ENCODE measurements around the gene C22orf39.

Gene C22orf39

DNA sequence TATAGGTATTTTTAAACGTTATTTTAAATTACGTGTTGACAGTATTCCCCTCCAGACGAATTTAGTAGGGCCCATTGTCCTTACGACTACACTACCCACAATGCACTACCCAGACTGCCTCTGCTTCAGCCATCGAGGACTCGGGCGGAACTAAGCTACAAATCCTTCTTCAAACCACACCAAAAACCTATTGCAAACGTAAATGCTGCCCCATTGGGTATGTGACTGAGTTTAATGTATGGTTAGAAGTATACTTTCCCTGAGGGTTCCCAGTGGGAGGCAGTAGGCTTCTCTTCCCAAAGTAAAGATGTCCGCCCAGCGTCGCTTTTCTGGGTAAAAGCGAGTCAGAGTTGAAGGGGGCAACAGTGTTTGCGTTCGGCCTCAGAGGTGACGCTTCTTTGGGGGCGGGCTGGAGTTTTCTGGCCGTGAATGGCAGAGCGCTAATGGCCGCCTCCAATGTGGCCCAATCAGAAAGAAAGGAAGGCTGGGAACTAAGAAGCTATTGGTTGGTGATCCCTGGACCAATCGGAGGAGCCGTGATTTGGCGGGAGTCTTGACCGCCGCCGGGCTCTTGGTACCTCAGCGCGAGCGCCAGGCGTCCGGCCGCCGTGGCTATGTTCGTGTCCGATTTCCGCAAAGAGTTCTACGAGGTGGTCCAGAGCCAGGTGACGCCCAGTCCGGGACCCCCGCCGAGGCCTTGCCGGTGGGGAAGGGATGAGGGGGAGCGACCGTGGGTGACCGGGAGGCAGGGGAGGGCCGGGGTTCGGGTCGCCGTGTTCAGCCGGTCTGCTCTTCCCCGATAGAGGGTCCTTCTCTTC, 32.1 kb upstream of the C22orf39 start, which contains the start of gene CDC45:
Gene CDC45 (plus strand): TSS at position 566 of the 818 bp plus-strand sequence. CDS start 49 bp downstream, at position 615.
- peaks cover 47% of the 10 kb centered on the region for H3K4me1 Mint-ChIP-seq
- H3K27ac Mint-ChIP-seq, result peak within 1 kb of the TSS; percentile 100
- DNase-seq (peak; percentile 93 to 96), ATAC-seq (peak; percentile 95)
- no peaks in the 10 kb centered on the region for H3K27me3 Mint-ChIP-seq
- peak within 1 kb of the TSS; percentile 98 to 99 for H3K4me3 Mint-ChIP-seq
- H3K9me3 Mint-ChIP-seq, result no peaks in the 10 kb centered on the region

DNA sequence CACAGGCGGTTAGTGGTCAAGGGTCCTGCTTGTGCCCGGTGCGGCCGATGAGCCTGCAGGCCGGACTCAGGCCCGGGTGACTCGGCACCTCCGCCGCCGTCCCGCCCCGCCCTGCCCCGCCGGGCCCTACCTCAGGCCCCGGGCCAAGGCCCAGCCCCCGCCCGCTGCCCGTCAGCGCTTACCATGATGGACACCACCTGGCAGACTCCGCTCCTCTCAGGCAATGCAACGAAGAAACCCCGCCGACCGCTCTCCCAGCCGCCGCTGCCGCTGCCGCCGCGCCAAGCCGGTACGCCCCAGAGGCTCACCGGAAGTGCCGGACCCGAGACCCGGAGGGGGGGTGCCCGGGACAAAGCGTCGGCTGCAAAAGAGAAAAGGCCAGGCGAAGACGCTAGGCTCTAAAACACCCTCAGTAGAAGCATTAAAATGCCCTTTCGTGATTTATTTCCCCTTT, 31.4 kb upstream of the C22orf39 start, which contains the start of gene UFD1:
Gene UFD1 (minus strand): TSS at position 293 of the 454 bp plus-strand sequence. CDS start 108 bp downstream, at position 185.
- Mint-ChIP-seq H3K27me3 (no peaks in the 10 kb centered on the region), H3K27ac (peak within 1 kb of the TSS; percentile 100), H3K4me1 (peaks cover 47% of the 10 kb centered on the region), H3K9me3 (no peaks in the 10 kb centered on the region), H3K4me3 (peak within 1 kb of the TSS; percentile 98 to 99)
- DNase-seq, result peak; percentile 86
- ATAC-seq, result peak; percentile 72

DNA sequence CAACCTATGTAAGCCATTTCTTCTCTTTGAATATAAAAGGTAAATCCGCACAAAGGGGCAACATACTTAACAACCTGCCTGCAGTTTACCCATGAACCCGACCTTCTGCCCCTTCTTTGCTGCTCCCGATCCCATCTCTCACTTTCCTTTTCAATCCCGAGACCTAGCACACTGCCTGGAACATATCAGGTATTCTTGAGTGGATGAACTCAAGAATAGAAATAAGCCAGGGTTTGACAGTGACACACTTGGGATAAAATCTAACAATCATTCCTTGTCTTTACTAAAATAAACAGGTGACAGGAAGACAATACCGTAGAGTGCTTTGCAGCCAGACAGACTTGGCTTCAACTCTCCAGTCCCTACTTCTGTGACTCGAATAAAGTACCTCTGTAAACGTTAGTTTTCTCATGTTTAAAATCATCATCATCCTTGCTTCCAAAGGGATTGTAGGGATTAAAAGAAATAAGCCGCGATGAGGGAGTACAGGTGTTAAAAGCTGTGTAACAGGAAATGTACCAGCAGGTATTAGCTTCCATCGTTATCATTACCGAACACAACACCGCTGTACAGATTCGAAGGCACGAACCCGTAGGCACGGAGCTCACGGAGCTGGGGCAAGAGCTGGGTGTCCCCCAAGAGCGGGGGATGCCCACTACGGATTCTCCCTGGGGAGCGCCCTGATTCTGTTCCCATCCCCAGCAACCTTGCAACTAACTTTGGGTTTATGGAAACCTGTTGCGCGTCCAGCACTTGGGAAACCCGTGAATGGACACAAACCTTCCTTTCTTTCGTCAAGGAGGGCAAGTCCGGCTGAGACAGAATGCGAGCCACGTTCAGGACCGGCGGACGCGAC, 30.8 kb upstream of the C22orf39 start:
- Mint-ChIP-seq H3K27me3 (no peaks in the 10 kb centered on the region), H3K4me1 (peaks cover 43% of the 10 kb centered on the region), H3K9me3 (no peaks in the 10 kb centered on the region), H3K4me3 (peak overlapping the region; percentile 98 to 99), H3K27ac (peak overlapping the region; percentile 83 to 95)
- DNase-seq (peak; percentile 17 to 26), ATAC-seq (no peak)

DNA sequence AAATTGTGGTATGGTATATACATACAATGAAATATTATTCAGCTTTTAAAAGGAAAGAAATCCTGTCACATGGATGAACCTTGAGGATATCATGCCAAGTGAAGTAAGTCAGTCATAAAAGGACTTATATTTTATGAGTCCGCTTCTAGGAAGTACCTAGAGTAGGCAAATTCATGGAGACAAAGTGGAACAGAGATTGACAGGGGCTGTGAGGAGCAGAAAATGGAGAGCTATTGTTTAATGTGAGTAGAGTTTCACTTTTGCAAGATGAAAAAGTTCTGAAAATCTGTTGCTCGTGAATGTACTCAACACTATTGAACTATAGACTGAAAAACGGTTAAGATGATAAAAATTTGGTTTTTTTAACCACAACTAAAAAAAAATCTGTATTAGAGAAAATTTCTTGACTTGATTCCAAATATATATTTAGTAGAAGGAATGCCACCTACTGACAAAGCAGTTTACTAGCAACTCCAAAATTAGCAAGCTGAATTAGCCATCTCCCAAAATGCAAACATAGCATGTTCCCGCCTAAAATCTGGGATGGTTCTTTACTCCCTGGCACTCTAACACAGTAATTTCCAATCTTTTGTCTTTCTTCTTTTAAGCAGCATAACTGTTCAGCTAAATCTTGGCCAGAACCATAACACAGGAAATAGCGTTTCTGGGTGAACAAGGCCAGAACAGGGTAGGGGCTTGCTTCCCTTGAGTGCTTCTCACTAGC, 30.0 kb upstream of the C22orf39 start:
- ATAC-seq (no peak), DNase-seq (no peak)
- H3K9me3 Mint-ChIP-seq, result no peaks in the 10 kb centered on the region
- peak overlapping the region; percentile 83 to 95 for H3K27ac Mint-ChIP-seq
- peaks cover 43% of the 10 kb centered on the region for H3K4me1 Mint-ChIP-seq
- H3K4me3 Mint-ChIP-seq, result peak overlapping the region; percentile 98 to 99
- H3K27me3 Mint-ChIP-seq, result no peaks in the 10 kb centered on the region

DNA sequence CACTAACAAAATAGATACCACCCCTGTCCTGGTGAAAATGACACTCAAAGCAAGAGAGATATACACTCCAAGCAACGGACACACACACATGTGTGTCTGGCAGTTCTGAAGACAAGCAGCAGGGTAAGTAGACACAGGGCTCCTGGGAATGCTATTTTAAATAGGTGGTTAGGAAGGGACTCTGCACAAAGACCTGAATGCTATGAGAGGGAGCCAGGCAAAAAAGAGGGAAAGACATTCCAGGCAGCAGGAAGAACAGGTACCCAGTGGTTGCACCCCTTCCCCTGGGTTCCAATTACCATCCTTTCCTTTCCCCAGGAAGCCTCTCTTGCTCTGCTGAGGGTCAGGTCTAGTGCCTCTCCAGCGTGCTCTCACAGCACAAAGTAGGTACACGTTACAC, 28.5 kb upstream of the C22orf39 start:
- H3K4me1 Mint-ChIP-seq, result peaks cover 42% of the 10 kb centered on the region
- ATAC-seq (no peak), DNase-seq (no peak)
- H3K9me3 Mint-ChIP-seq, result no peaks in the 10 kb centered on the region
- H3K27me3 Mint-ChIP-seq, result no peaks in the 10 kb centered on the region
- no peak overlapping the region for H3K27ac Mint-ChIP-seq
- H3K4me3 Mint-ChIP-seq, result no peak overlapping the region

DNA sequence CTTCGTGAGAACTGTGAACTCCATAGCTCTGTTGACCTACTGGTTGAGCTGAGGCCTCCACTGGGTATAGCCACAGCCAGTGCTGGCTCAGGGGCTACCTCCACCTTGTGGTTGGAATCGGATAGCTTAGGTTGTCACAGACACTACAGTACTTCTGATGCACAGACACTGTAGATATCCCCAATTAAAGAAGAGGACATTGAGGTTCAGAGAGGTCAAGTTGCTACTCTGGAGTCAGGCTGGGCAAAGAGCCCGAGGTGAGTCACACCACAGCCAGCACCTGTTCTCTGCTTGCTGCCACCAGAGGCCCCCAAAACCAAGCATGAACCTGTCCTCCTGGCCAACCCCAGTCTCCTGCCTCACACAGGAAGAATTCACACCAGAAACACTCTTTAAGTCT, 26.1 kb upstream of the C22orf39 start:
- Mint-ChIP-seq H3K9me3 (no peaks in the 10 kb centered on the region), H3K27me3 (no peaks in the 10 kb centered on the region), H3K4me3 (no peak overlapping the region), H3K4me1 (peaks cover 26% of the 10 kb centered on the region), H3K27ac (peak overlapping the region in 1 of 2 donors; percentile 74)
- ATAC-seq (no peak), DNase-seq (no peak)

DNA sequence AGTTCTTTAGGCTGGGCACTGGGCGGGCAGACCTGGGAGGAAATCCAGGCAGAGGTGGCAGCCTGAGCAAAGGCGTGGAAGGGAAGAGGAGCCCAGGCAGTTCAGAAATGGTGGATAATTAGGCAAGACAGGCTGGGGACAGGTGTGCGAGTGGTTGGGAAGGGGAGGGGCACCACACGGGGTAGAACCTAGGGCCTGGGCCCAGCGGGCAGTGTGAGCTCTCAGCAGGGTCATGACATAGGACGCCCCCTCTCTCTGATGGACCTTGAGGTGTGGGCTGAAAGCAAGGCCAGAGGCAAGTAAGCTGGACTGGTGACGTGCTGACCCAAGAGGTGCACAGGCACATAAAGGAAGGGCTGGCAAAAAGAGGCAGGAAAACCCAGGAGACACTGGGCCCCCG, 24.7 kb upstream of the C22orf39 start:
- Mint-ChIP-seq H3K27ac (peak overlapping the region in 1 of 2 donors; percentile 88), H3K4me3 (no peak overlapping the region), H3K4me1 (peaks cover 16% of the 10 kb centered on the region), H3K27me3 (no peaks in the 10 kb centered on the region), H3K9me3 (no peaks in the 10 kb centered on the region)
- no peak for ATAC-seq
- DNase-seq, result no peak

DNA sequence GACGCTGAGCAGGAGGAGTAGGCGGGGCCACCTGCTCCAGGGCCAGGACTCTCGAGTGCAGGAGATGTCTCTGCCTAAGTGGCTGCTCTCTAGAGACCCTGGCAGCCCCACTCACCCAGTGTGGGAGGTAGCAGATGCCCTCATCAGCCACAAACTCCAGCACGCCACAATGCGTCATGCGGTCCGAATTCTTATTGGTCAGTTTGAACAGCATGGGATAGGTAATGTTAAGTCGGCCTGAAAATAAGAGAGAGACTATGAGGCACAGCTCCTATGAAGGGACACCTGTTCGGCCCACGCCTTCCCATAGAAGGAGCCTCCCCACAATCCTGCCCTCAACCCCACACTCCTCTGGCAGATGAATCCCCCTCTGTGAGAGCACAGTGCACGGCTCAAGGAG, 24.1 kb upstream of the C22orf39 start:
- DNase-seq (no peak), ATAC-seq (no peak)
- no peak overlapping the region for H3K4me3 Mint-ChIP-seq
- no peaks in the 10 kb centered on the region for H3K27me3 Mint-ChIP-seq
- peaks cover 13% of the 10 kb centered on the region for H3K4me1 Mint-ChIP-seq
- no peaks in the 10 kb centered on the region for H3K9me3 Mint-ChIP-seq
- peak overlapping the region in 1 of 2 donors; percentile 88 for H3K27ac Mint-ChIP-seq

DNA sequence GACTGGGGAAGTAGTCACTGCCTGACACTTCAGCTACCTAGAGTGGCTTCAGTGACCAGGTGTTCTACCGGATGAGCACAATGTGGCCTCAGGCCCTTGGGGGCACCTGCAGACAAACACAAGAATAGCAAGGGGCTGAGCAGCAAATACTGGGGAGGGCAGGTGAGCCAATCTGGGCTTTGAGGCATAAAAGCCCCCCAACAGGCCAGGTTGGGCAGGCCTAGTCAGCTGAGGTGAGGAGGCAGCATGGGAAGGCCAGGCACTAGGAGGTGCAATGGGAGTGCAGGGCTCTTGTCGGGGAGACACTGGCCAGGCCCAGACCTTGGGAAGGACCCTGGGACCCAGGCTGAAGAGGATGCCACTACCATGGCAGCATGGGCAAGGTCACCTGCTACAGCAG, 22.5 kb upstream of the C22orf39 start:
- Mint-ChIP-seq H3K27me3 (no peaks in the 10 kb centered on the region), H3K4me1 (no peaks in the 10 kb centered on the region), H3K27ac (no peak overlapping the region), H3K4me3 (no peak overlapping the region), H3K9me3 (no peaks in the 10 kb centered on the region)
- ATAC-seq, result no peak
- no peak for DNase-seq

DNA sequence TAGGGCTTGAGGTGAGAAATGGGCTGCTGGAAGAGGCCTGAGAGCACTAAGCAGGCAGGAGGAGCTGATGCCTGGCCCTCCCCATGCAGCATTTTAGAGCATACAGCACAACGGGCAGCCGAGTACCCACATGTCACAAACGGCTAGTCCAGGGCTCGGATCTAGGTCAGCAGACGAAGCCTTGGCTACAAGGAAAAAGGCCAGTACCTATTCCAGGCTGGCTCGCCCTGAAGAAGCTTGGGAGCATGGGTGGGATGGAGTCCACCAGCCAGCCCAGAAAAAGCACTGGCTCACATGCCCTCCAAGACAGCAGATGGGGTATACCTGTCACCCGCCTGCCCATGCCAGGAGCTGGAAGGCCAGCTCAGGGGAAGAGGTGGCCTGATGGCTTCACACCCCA, 21.9 kb upstream of the C22orf39 start:
- DNase-seq (no peak), ATAC-seq (no peak)
- Mint-ChIP-seq H3K27me3 (no peaks in the 10 kb centered on the region), H3K9me3 (no peaks in the 10 kb centered on the region), H3K4me3 (no peak overlapping the region), H3K27ac (peak overlapping the region in 1 of 2 donors; percentile 73), H3K4me1 (no peaks in the 10 kb centered on the region)

DNA sequence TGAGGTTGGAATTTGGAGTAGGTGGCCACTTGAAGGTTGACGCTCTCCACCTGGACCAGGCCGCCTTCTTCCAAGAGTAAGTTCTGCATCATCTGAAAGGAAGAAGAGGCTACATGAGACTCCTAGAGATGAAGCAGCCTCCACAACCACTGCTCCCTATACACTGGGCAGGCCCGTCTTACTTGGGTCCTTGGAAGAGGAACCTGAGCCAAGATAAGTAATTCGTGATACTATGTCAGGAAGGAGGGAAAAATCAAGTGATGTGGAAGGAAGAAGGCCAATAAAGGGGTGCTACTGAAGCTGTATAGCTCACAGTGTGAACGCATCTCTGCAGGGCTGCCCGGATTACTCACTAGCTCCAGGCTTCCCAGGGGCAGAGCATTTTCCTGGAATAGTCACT, 20.4 kb upstream of the C22orf39 start:
- Mint-ChIP-seq H3K27ac (no peak overlapping the region), H3K4me3 (no peak overlapping the region), H3K4me1 (no peaks in the 10 kb centered on the region), H3K9me3 (no peaks in the 10 kb centered on the region), H3K27me3 (no peaks in the 10 kb centered on the region)
- DNase-seq (no peak), ATAC-seq (no peak)

DNA sequence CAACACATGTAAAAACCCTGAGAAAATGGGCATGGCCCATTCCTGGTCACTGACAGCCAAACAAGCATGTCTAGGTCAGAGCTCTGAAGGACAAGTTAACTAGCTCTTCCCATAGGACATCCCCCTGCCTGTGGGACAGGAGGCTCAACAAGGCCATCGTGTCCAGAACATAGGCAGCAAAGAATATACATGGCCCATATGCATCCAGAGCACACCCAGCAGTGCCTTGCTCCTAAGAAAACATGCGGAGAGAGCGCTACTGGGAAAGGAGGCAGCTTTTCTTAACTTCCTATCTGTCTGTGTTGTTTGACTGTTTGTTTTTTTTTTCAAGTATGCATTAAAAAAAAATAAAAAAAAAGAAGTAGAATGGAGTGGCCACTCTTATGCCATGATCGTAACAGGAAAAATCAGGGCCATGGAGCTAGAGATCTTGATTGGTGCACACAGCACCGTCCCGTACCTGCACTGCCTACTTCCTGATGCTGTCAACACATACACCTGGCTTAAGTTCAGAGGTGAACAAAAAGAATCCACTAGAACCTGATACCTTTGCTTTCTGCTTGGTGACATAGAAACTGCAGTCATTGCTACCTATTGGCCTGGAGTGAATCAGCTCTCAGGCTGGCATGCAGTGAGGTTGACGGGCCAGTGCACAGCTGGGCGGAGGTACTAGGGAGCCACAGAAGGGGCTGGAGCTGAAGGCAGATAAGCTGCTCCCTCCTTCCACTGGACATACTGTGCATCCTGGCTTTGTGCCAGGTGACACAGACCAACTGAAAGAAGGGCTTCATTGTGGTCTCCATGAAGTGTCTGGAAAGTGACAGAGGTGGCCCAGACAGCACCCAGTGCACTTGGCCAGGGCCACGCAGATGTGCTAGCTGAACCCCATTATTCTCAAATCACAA, 19.6 kb upstream of the C22orf39 start:
- H3K4me3 Mint-ChIP-seq, result no peak overlapping the region
- H3K9me3 Mint-ChIP-seq, result no peaks in the 10 kb centered on the region
- H3K4me1 Mint-ChIP-seq, result no peaks in the 10 kb centered on the region
- no peak for ATAC-seq
- no peaks in the 10 kb centered on the region for H3K27me3 Mint-ChIP-seq
- no peak overlapping the region for H3K27ac Mint-ChIP-seq
- DNase-seq, result no peak

DNA sequence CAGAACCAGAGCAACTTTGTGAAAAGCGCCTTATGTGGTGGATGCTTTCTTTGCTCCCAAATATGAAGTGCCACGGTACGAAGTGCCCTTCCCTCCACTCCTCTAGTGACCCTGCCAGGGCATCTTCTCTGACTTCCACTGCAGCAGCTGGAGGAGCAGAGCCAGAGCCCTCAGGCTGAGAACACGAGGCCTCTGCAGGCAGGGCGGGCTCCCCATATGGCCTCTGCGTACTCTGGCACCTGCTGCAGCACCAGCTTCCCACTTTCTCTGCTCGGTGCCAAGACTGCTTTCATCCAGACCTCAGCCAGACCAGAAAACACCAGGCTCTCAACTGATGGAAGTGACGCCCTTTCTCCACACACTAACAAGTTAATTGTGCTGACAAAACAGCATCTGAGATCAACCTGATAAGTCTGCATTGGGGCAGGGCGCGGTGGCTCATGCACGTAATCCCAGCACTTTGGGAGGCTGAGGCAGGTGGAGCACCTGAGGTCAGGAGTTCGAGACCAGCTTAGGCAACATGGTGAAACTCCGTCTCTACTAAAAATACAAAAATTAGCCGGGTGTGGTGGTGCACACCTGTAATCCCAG, 18.7 kb upstream of the C22orf39 start:
- ATAC-seq (no peak), DNase-seq (no peak)
- Mint-ChIP-seq H3K9me3 (no peaks in the 10 kb centered on the region), H3K27ac (peak overlapping the region in 1 of 2 donors; percentile 38), H3K27me3 (no peaks in the 10 kb centered on the region), H3K4me3 (no peak overlapping the region), H3K4me1 (no peaks in the 10 kb centered on the region)

DNA sequence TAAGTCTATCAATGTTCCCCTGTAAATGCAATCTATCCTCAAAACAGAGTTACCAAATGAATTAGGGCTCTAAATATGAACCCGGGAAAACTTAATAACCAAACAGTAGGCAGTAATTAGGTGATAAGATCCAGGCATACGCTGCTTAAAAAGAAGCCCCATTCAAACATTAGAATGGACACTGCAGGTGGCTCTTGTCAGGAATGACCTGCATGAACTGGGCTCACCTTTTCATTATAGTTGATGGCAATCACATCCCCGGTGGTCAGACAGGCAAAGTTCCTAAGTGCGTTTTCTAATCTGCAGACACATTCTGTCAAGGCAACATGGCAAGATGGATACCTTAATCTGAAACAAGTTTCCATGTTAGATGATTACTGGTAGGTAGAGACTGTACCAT, 17.5 kb upstream of the C22orf39 start:
- no peaks in the 10 kb centered on the region for H3K27me3 Mint-ChIP-seq
- DNase-seq, result no peak
- H3K9me3 Mint-ChIP-seq, result no peaks in the 10 kb centered on the region
- ATAC-seq, result no peak
- no peak overlapping the region for H3K4me3 Mint-ChIP-seq
- no peaks in the 10 kb centered on the region for H3K4me1 Mint-ChIP-seq
- H3K27ac Mint-ChIP-seq, result no peak overlapping the region

All from stimulated activated naive CD8-positive, alpha-beta T cell treated with anti-CD3 and anti-CD28 coated beads, Interleukin-15, amount 100 ng/mL, for 72 hours (primary cell).